Measurements from ENCODE around the gene GPR156. TPM values are rescaled to one million over a fixed set of nuclear protein-coding genes. Genes with fewer than 3 reads are reported as not detected.

The GPR156 gene
- total and polyA plus RNA-seq, 7 donors, result 0.07 to 1.7 (median 1.1) TPM; not detected in 2

DNA sequence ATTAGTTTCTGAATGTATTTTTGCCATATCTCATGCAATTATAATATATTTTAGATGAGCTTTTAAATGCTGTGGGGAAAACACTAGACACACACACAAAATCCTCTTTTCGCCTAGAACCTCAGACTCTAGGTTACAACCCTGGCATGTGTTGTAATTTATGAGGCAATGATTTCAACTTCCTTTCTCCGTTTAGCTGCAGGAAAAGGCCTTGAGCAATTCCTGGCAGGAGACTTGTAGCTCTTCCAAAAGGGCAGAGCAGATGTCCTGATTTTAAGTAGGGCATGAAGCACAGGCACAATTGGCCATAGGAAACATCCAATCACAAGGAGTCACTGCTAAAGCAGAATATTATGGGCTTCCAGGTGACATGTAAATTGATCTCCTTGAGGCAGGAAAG is 82.0 kb downstream of the GPR156 start:
- WGBS, 2 donors, result 19 to 35% methylated on average over 2 of the region's 2 CpGs
- Histone ChIP-seq H3K36me3 (no peaks in the 10 kb centered on the region), H3K27me3 (no peaks in the 10 kb centered on the region), H3K27ac (peak overlapping the region in 2 of 4 donors; percentile 7 to 27), H3K9me3 (no peaks in the 10 kb centered on the region), H3K4me1 (peaks cover 0 to 14% (median 12%) of the 10 kb centered on the region in 4 donors), H3K4me3 (no peak overlapping the region)
- intact Hi-C loops (cut with DNase I), result no loop called here
- DNase-seq, result peak; percentile 68
- peak; percentile 43 to 70 (median 59) for TF ChIP-seq POLR2AphosphoS5 (IDR thresholded peaks at IDR 0.05)
- TF ChIP-seq POLR2A (IDR thresholded peaks at IDR 0.05), result no peak

DNA sequence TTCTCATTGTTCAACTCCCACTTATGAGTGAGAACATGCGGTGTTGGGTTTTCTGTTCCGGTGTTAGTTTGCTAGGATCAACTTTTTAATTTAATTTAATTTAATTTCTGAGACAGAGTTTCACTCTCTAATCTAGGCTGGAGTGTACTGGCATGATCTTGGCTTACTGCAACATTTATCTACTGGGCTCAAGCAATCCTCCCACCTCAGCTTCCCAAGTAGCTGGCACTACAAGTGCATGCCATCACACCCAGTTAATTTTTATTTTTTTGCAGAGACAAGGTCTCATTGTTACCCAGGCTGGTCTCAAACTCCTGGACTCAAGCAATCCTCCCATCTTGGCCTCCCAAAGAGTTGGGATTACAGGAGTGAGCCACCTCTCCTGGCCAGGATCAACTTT is 82.7 kb downstream of the GPR156 start:
- Histone ChIP-seq H3K36me3 (no peaks in the 10 kb centered on the region), H3K4me1 (peaks cover 0 to 14% (median 12%) of the 10 kb centered on the region in 4 donors), H3K27ac (peak overlapping the region in 1 of 4 donors; percentile 7), H3K9me3 (no peaks in the 10 kb centered on the region), H3K27me3 (no peaks in the 10 kb centered on the region), H3K4me3 (no peak overlapping the region)
- no peak for DNase-seq
- WGBS, 2 donors, result 98% methylated on average over 2 of the region's 2 CpGs
- no peak for TF ChIP-seq EP300 (IDR thresholded peaks at IDR 0.05)
- TF ChIP-seq, protein P1, sequence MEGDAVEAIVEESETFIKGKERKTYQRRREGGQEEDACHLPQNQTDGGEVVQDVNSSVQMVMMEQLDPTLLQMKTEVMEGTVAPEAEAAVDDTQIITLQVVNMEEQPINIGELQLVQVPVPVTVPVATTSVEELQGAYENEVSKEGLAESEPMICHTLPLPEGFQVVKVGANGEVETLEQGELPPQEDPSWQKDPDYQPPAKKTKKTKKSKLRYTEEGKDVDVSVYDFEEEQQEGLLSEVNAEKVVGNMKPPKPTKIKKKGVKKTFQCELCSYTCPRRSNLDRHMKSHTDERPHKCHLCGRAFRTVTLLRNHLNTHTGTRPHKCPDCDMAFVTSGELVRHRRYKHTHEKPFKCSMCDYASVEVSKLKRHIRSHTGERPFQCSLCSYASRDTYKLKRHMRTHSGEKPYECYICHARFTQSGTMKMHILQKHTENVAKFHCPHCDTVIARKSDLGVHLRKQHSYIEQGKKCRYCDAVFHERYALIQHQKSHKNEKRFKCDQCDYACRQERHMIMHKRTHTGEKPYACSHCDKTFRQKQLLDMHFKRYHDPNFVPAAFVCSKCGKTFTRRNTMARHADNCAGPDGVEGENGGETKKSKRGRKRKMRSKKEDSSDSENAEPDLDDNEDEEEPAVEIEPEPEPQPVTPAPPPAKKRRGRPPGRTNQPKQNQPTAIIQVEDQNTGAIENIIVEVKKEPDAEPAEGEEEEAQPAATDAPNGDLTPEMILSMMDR (IDR thresholded peaks at IDR 0.05), result no peak
- intact Hi-C loops (cut with DNase I), result no loop called here

GRCh38 chr3:120200493-120201235 is 84.4 kb downstream of the GPR156 start:
- Histone ChIP-seq H3K4me3 (no peak overlapping the region), H3K4me1 (peaks cover 0 to 14% (median 12%) of the 10 kb centered on the region in 4 donors), H3K27ac (no peak overlapping the region), H3K27me3 (no peaks in the 10 kb centered on the region), H3K36me3 (no peaks in the 10 kb centered on the region), H3K9me3 (no peaks in the 10 kb centered on the region)
- intact Hi-C loops (cut with DNase I), result no loop called here
- DNase-seq, result no peak
- TF ChIP-seq POLR2AphosphoS5 (IDR thresholded peaks at IDR 0.05) (no peak), EP300 (IDR thresholded peaks at IDR 0.05) (no peak), POLR2A (IDR thresholded peaks at IDR 0.05) (no peak)
- TF ChIP-seq, protein P1 (IDR thresholded peaks at IDR 0.05), result no peak
- WGBS, 2 donors, result 88 to 96% methylated on average over 6 of the region's 6 CpGs

GRCh38 chr3:120198305-120198878 is 86.6 kb downstream of the GPR156 start:
- WGBS, 2 donors, result 58 to 64% methylated on average over 3 of the region's 3 CpGs
- H3K27ac ChIP-seq, result no peak overlapping the region
- intact Hi-C loops (cut with DNase I), result loop anchor here (5.0 kb wide), 1 partner anchor 306 kb away; no protein-coding TSS in a partner anchor

DNA sequence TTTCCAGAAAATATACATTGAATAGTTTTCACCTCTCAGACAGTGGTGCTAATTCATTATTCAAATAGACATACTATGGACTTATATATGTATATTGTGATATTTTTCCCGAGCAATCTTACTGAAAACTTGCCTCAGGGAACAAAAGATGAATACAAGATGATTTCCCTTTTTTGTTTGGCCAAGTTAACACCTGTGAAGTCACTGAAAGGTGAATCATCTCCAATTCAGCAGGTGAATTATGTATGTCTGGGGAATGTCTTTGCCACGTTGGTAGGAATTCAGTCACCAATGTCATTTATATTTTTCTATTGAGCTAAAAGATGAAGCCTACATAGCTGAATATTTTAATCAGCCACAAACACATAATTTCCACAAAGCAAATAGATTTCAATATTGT is 88.2 kb downstream of the GPR156 start:
- H3K27me3 ChIP-seq, result no peaks in the 10 kb centered on the region
- TF ChIP-seq POLR2A (IDR thresholded peaks at IDR 0.05) (no peak), POLR2AphosphoS5 (IDR thresholded peaks at IDR 0.05) (no peak), EP300 (IDR thresholded peaks at IDR 0.05) (no peak)
- TF ChIP-seq, protein P1 (IDR thresholded peaks at IDR 0.05), result no peak
- 68 to 75% methylated on average over 2 of the region's 2 CpGs for WGBS, 2 donors
- DNase-seq, result no peak
- H3K4me1 ChIP-seq, result no peaks in the 10 kb centered on the region
- H3K36me3 ChIP-seq, result no peaks in the 10 kb centered on the region
- no peak overlapping the region for H3K27ac ChIP-seq
- H3K4me3 ChIP-seq, result no peak overlapping the region
- no peaks in the 10 kb centered on the region for H3K9me3 ChIP-seq
- intact Hi-C loops (cut with DNase I), result loop anchor here (5.0 kb wide), 1 partner anchor 305 kb away; no protein-coding TSS in a partner anchor

More at GRCh38 chr3:120198305-120198878, 86.6 kb downstream of the GPR156 start:
- no peak for DNase-seq
- Histone ChIP-seq H3K9me3 (no peaks in the 10 kb centered on the region), H3K36me3 (no peaks in the 10 kb centered on the region), H3K4me1 (peaks cover 0 to 12% (median 10%) of the 10 kb centered on the region in 4 donors), H3K27me3 (no peaks in the 10 kb centered on the region), H3K4me3 (no peak overlapping the region)
- TF ChIP-seq, protein P1 (IDR thresholded peaks at IDR 0.05), result no peak
- TF ChIP-seq EP300 (IDR thresholded peaks at IDR 0.05) (no peak), POLR2A (IDR thresholded peaks at IDR 0.05) (no peak), POLR2AphosphoS5 (IDR thresholded peaks at IDR 0.05) (no peak)
